Right lung (tissue), 5 donors: ENCODE results near the gene MXRA7. TPM values are rescaled to one million over a fixed set of nuclear protein-coding genes. Genes with fewer than 3 reads are reported as not detected.
"Not testable (repeated sequence)": the region's sequence is repeated elsewhere in the genome, so short reads cannot be mapped to it uniquely, and the experiment has no call there.

Experiments
- DNase-seq, 2 donors: peaks; one replicate each; pipeline ENCODE4 v3.0.0-alpha.2; 2013
- polyA plus RNA-seq, 5 donors: library from polyadenylated mRNA; unstranded; fragments of 120-200 nt; gene quantifications; one replicate each; pipeline versions ENCODE4 v1.2.1 to v1.2.3, GENCODE V29; 2013; ENCODE audit warnings: inconsistent platforms in 1 of 5, low replicate concordance in 1 of 5; ENCODE audit not compliant: insufficient read length in 5 of 5, insufficient read depth in 1 of 5

Gene MXRA7
- polyA plus RNA-seq, 5 donors = 74.3 to 110 (median 96.2) TPM

GRCh38 chr17:76736349-76737081, 25.8 kb upstream of the MXRA7 start:
- peak; percentile 62 to 71 for DNase-seq

GRCh38 chr17:76735586-76736348, 25.0 kb upstream of the MXRA7 start:
- no peak for DNase-seq

- DNase-seq = no peak
Measured at GRCh38 chr17:76735006-76735405, 24.2 kb upstream of the MXRA7 start.

GRCh38 chr17:76734080-76734840, 23.5 kb upstream of the MXRA7 start:
- DNase-seq = no peak

- no peak for DNase-seq
Measured at GRCh38 chr17:76733618-76733957, 22.8 kb upstream of the MXRA7 start.

GRCh38 chr17:76732734-76733617, 22.2 kb upstream of the MXRA7 start:
- DNase-seq = no peak

GRCh38 chr17:76731800-76732733, 21.3 kb upstream of the MXRA7 start:
- not testable (repeated sequence) for DNase-seq

GRCh38 chr17:76727745-76728456, 17.1 kb upstream of the MXRA7 start:
- DNase-seq = no peak

GRCh38 chr17:76726776-76727718, 16.3 kb upstream of the MXRA7 start, which contains the start of gene METTL23:
METTL23 (plus strand) TSS chr17:76726839; CDS start chr17:76729711, 2,872 bp downstream.
- DNase-seq = peak; percentile 75 to 84

GRCh38 chr17:76726231-76726775, 15.5 kb upstream of the MXRA7 start, which contains the start of gene JMJD6:
JMJD6 (minus strand) TSS chr17:76726606; CDS start chr17:76726475, 131 bp downstream.
- peak; percentile 96 to 97 for DNase-seq

- peak in 1 of 2 donors; percentile 47 for DNase-seq
Measured at GRCh38 chr17:76725580-76726230, 14.9 kb upstream of the MXRA7 start.

- DNase-seq = no peak
Measured at GRCh38 chr17:76723812-76724211, 13.0 kb upstream of the MXRA7 start.

- not testable (repeated sequence) for DNase-seq
Measured at GRCh38 chr17:76722977-76723376, 12.2 kb upstream of the MXRA7 start.

- no peak for DNase-seq
Measured at GRCh38 chr17:76722279-76722678, 11.5 kb upstream of the MXRA7 start.

- DNase-seq = no peak
Measured at GRCh38 chr17:76721463-76721862, 10.7 kb upstream of the MXRA7 start.

- DNase-seq = no peak
Measured at GRCh38 chr17:76720941-76721340, 10.2 kb upstream of the MXRA7 start.

GRCh38 chr17:76720211-76720610, 9.4 kb upstream of the MXRA7 start:
- DNase-seq = no peak
